H9 (cell line): ENCODE measurements around the gene ARHGAP9. TPM values are rescaled to one million over a fixed set of nuclear protein-coding genes. Genes with fewer than 3 reads are reported as not detected.

Experiments
- DNase-seq: peaks from one replicate; pipeline ENCODE4 v3.0.0-alpha.2; 2017
- H2AFZ ChIP-seq: one replicate; pipeline ENCODE4 v1.6.1; 2013; ENCODE audit warnings: mild to moderate bottlenecking, low read length, control low read depth, moderate library complexity
- H2AK5ac ChIP-seq: 2 replicates; pipeline ENCODE4 v1.6.1; 2013; ENCODE audit warnings: low read length, control low read depth, mixed read lengths; ENCODE audit not compliant: insufficient read length
- H2BK120ac ChIP-seq: one replicate; pipeline ENCODE4 v1.6.1; 2013; ENCODE audit warnings: low read depth, mild to moderate bottlenecking, low read length, control low read depth, inconsistent platforms; ENCODE audit not compliant: poor library complexity, severe bottlenecking
- H2BK12ac ChIP-seq: 2 replicates; pipeline ENCODE4 v1.6.1; 2013; ENCODE audit warnings: low read length, control low read depth, mixed read lengths, low read depth; ENCODE audit not compliant: insufficient read length
- H2BK15ac ChIP-seq: 2 replicates; pipeline ENCODE4 v1.6.1; 2013; ENCODE audit warnings: low read depth, low read length, control low read depth
- H2BK20ac ChIP-seq: one replicate; pipeline ENCODE4 v1.6.1; 2013; ENCODE audit warnings: low read depth, mild to moderate bottlenecking, low read length, control low read depth, inconsistent platforms; ENCODE audit not compliant: poor library complexity, severe bottlenecking
- H2BK5ac ChIP-seq: 2 replicates; pipeline ENCODE4 v1.6.1; 2013; ENCODE audit warnings: low read length, control low read depth, mixed read lengths; ENCODE audit not compliant: insufficient read length
- H3K14ac ChIP-seq: 2 replicates; pipeline ENCODE4 v1.6.1; 2013; ENCODE audit warnings: low read length, control low read depth; ENCODE audit not compliant: insufficient read depth
- H3K18ac ChIP-seq: 2 replicates; pipeline ENCODE4 v1.6.1; 2013; ENCODE audit warnings: low read depth, mild to moderate bottlenecking, mixed read lengths, low read length, control low read depth; ENCODE audit not compliant: insufficient read length
- H3K23ac ChIP-seq: 2 replicates; pipeline ENCODE4 v1.6.1; 2013; ENCODE audit warnings: low read length, control low read depth, mixed read lengths, low read depth; ENCODE audit not compliant: insufficient read length
- H3K23me2 ChIP-seq: 2 replicates; pipeline ENCODE4 v1.6.1; 2013; ENCODE audit warnings: low read depth, mild to moderate bottlenecking, mixed read lengths, low read length, control low read depth; ENCODE audit not compliant: insufficient read length, poor library complexity, severe bottlenecking
- H3K27ac ChIP-seq: 2 replicates; pipeline ENCODE4 v1.5.1; 2013; ENCODE audit warnings: low read length, control low read depth, mixed read lengths, low read depth; ENCODE audit not compliant: insufficient read length
- H3K27me3 ChIP-seq: 2 replicates; pipeline ENCODE4 v1.6.1; 2013; ENCODE audit warnings: low read length, control low read depth, inconsistent platforms; ENCODE audit not compliant: insufficient read depth
- H3K4ac ChIP-seq: 2 replicates; pipeline ENCODE4 v1.6.1; 2013; ENCODE audit warnings: low read depth, mild to moderate bottlenecking, control low read depth, inconsistent platforms, low read length, moderate library complexity
- H3K4me1 ChIP-seq: 2 replicates; pipeline ENCODE4 v1.6.1; 2013; ENCODE audit warnings: low read length, control low read depth, inconsistent platforms; ENCODE audit not compliant: insufficient read depth
- H3K4me2 ChIP-seq: 2 replicates; pipeline ENCODE4 v1.6.1; 2013; ENCODE audit warnings: low read length, control low read depth, mixed read lengths; ENCODE audit not compliant: insufficient read length, insufficient read depth
- H3K56ac ChIP-seq: 2 replicates; pipeline ENCODE4 v1.6.1; 2013; ENCODE audit warnings: low read depth, mild to moderate bottlenecking, mixed read lengths, low read length, control low read depth; ENCODE audit not compliant: insufficient read length
- H3K79me1 ChIP-seq: 2 replicates; pipeline ENCODE4 v1.6.1; 2013; ENCODE audit warnings: low read depth, mild to moderate bottlenecking, moderate library complexity, low read length, control low read depth, inconsistent platforms; ENCODE audit not compliant: insufficient read depth, poor library complexity, severe bottlenecking
- H3K79me2 ChIP-seq: 2 replicates; pipeline ENCODE4 v1.6.1; 2013; ENCODE audit warnings: low read length, control low read depth, inconsistent platforms; ENCODE audit not compliant: insufficient read depth
- H3K9ac ChIP-seq: 2 replicates; pipeline ENCODE4 v1.6.1; 2013; ENCODE audit warnings: low read length, control low read depth, mixed read lengths; ENCODE audit not compliant: insufficient read length; ENCODE audit errors: extremely low read depth
- H3K9me3 ChIP-seq: one replicate; pipeline ENCODE4 v1.6.1; 2013; ENCODE audit warnings: low read depth, low read length, inconsistent platforms; ENCODE audit not compliant: control insufficient read depth
- H3T11ph ChIP-seq: one replicate; pipeline ENCODE4 v1.6.1; 2013; ENCODE audit warnings: mild to moderate bottlenecking, low read length, control low read depth, inconsistent platforms
- H4K20me1 ChIP-seq: one replicate; pipeline ENCODE4 v1.6.1; 2013; ENCODE audit not compliant: control insufficient read depth, insufficient read length, insufficient read depth
- H4K5ac ChIP-seq: 2 replicates; pipeline ENCODE4 v1.6.1; 2013; ENCODE audit warnings: low read depth, mild to moderate bottlenecking, mixed read lengths, low read length, control low read depth; ENCODE audit not compliant: insufficient read length
- H4K8ac ChIP-seq: replicated peaks from 2 replicates; pipeline ENCODE4 v1.6.1; 2013; ENCODE audit warnings: low read length, control low read depth, mixed read lengths, low read depth; ENCODE audit not compliant: insufficient read length
- H4K91ac ChIP-seq: 2 replicates; pipeline ENCODE4 v1.6.1; 2013; ENCODE audit warnings: low read depth, mild to moderate bottlenecking, moderate library complexity, mixed read lengths, low read length, control low read depth; ENCODE audit not compliant: insufficient read length
- H3K27ac Mint-ChIP-seq, 3 experiments: 2 replicates in 2 of 3; 3 replicates in 1 of 3; pipeline ENCODE4 v1.8.0; 2020 to 2021; ENCODE audit warnings: mixed read lengths in 3 of 3, mild to moderate bottlenecking in 1 of 3, moderate library complexity in 1 of 3
- H3K27me3 Mint-ChIP-seq: 2 replicates; pipeline ENCODE4 v1.8.0; 2021; ENCODE audit warnings: low read depth, mild to moderate bottlenecking, moderate library complexity, mixed read lengths
- H3K36me3 Mint-ChIP-seq, 3 experiments: 2 replicates in 2 of 3; 3 replicates in 1 of 3; pipeline ENCODE4 v1.8.0; 2020 to 2021; ENCODE audit warnings: low read depth in 3 of 3, mixed read lengths in 3 of 3; ENCODE audit not compliant: insufficient read depth in 1 of 3
- H3K4me1 Mint-ChIP-seq, 2 experiments: 2 replicates each; pipeline ENCODE4 v1.8.0; 2020; ENCODE audit warnings: mixed read lengths in 2 of 2
- H3K4me3 Mint-ChIP-seq, 2 experiments: 2 replicates in 1 of 2; 3 replicates in 1 of 2; pipeline ENCODE4 v1.8.0; 2020 to 2021; ENCODE audit warnings: mild to moderate bottlenecking in 2 of 2, mixed read lengths in 2 of 2, moderate library complexity in 1 of 2
- H3K9me3 Mint-ChIP-seq, 2 experiments: 2 replicates in 1 of 2; 3 replicates in 1 of 2; pipeline ENCODE4 v1.8.0; 2020; ENCODE audit warnings: mild to moderate bottlenecking in 2 of 2, mixed read lengths in 2 of 2, moderate library complexity in 1 of 2
- WGBS: extraction: QIAGEN DNeasy Blood & Tissue Kit; methylation state at CpG from one replicate; pipeline ENCODE4 v1.1.7; 2013; ENCODE audit warnings: missing lambda C conversion rate, low lambda C conversion rate, mixed read lengths; ENCODE audit not compliant: insufficient read length; ENCODE audit errors: extremely low coverage; 5-methylcytosine and 5-hydroxymethylcytosine counted together
- total RNA-seq: library from RNA; stranded (reverse); gene quantifications from 2 replicates; pipeline ENCODE4 v1.2.1, GENCODE V29; 2021
- TF ChIP-seq, protein P1 (sequence below): fragments of 200-600 bp; sonication (generic); conservative IDR thresholded peaks from 3 replicates; pipeline ENCODE4 v1.8.0; 2021; ENCODE audit warnings: antibody characterized with exemption, mild to moderate bottlenecking

ARHGAP9 gene
- total RNA-seq, 1 experiment from 2014 or later: 3.7 TPM

DNA sequence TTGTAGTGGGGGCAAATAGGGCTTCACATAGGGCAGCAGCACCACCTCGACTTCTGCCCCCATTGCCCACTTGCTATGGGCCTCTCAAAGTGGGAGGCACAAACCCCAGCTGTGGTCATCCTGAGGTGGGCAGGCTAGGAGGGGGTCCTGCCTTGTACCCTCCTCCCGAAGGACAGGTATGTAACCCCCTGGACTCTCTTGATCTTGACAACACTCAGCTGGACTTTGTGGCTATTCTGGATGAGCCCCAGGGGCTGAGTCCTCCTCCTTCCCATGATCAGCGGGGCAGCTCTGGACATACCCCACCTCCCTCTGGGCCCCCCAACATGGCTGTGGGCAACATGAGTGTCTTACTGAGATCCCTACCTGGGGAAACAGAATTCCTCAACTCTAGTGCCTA is 8.0 kb downstream of the ARHGAP9 start:
- Histone ChIP-seq H4K91ac (no peak overlapping the region), H3K56ac (no peak overlapping the region), H2BK12ac (no peak overlapping the region), H3K9ac (no peak overlapping the region), H4K20me1 (no peaks in the 10 kb centered on the region), H2AK5ac (no peak overlapping the region), H3K9me3 (no peaks in the 10 kb centered on the region), H3K4me1 (no peaks in the 10 kb centered on the region; the same call in 1 of the 2 replicates), H2BK20ac (no peak overlapping the region), H2BK15ac (no peak overlapping the region), H3K27me3 (peaks cover 31% of the 10 kb centered on the region), H3K79me2 (no peaks in the 10 kb centered on the region), H4K8ac (no peak overlapping the region), H3K14ac (no peak overlapping the region), H3K23me2 (peaks cover 15% of the 10 kb centered on the region), H3K27ac (no peak overlapping the region), H3K79me1 (no peaks in the 10 kb centered on the region), H3K4ac (no peak overlapping the region), H3K18ac (no peak overlapping the region), H2BK5ac (no peak overlapping the region), H3K4me2 (no peak overlapping the region), H3T11ph (no peak overlapping the region), H2BK120ac (no peak overlapping the region), H3K23ac (no peak overlapping the region), H2AFZ (no peak overlapping the region), H4K5ac (no peak overlapping the region)
- Mint-ChIP-seq H3K27me3 (peaks cover 62% of the 10 kb centered on the region), H3K9me3 (no peaks in the 10 kb centered on the region), H3K36me3 (peaks cover 0 to 14% (median 5%) of the 10 kb centered on the region in 3 experiments; a peak in 4 of 7 replicates), H3K27ac (no peak overlapping the region), H3K4me1 (peaks cover 5 to 10% of the 10 kb centered on the region in 2 experiments), H3K4me3 (no peak overlapping the region)
- WGBS: no CpG with 5 or more reads among the region's 3 CpGs
- TF ChIP-seq, protein P1, sequence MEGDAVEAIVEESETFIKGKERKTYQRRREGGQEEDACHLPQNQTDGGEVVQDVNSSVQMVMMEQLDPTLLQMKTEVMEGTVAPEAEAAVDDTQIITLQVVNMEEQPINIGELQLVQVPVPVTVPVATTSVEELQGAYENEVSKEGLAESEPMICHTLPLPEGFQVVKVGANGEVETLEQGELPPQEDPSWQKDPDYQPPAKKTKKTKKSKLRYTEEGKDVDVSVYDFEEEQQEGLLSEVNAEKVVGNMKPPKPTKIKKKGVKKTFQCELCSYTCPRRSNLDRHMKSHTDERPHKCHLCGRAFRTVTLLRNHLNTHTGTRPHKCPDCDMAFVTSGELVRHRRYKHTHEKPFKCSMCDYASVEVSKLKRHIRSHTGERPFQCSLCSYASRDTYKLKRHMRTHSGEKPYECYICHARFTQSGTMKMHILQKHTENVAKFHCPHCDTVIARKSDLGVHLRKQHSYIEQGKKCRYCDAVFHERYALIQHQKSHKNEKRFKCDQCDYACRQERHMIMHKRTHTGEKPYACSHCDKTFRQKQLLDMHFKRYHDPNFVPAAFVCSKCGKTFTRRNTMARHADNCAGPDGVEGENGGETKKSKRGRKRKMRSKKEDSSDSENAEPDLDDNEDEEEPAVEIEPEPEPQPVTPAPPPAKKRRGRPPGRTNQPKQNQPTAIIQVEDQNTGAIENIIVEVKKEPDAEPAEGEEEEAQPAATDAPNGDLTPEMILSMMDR: no peak
- no peak for DNase-seq
